Choroid plexus epithelial cell (primary cell): ENCODE measurements around the gene PAX5.

Experiments used
- DNase-seq: peaks from one replicate; pipeline ENCODE4 v3.0.0-alpha.2; 2010; ENCODE audit warnings: low read depth
- H3K4me3 ChIP-seq: 2 replicates; pipeline ENCODE4 v1.5.1; 2011; ENCODE audit warnings: low read depth, mild to moderate bottlenecking, control low read depth, low read length, moderate library complexity
- CTCF ChIP-seq: conservative IDR thresholded peaks from 2 replicates; pipeline ENCODE4 v1.5.1; 2011; ENCODE audit warnings: low read depth, mild to moderate bottlenecking, control low read depth, inconsistent platforms, low read length, moderate library complexity

Gene PAX5

GRCh38 chr9:36945999-36946398, 88.1 kb downstream of the PAX5 start:
- no peak for DNase-seq
- TF ChIP-seq CTCF: no peak
- no peak overlapping the region for H3K4me3 ChIP-seq

- no peak for TF ChIP-seq CTCF
- no peak for DNase-seq
- H3K4me3 ChIP-seq: no peak overlapping the region
Observed at GRCh38 chr9:36942891-36943290, 91.2 kb downstream of the PAX5 start.

- no peak for DNase-seq
- H3K4me3 ChIP-seq: no peak overlapping the region
- no peak for TF ChIP-seq CTCF
Observed at GRCh38 chr9:36941441-36941840, 92.6 kb downstream of the PAX5 start.

- no peak for DNase-seq
- no peak for TF ChIP-seq CTCF
Observed at GRCh38 chr9:36940881-36941280, 93.2 kb downstream of the PAX5 start.

GRCh38 chr9:36940500-36940853, 93.6 kb downstream of the PAX5 start:
- no peak for TF ChIP-seq CTCF
- no peak for DNase-seq
- no peak overlapping the region for H3K4me3 ChIP-seq

More at GRCh38 chr9:36940881-36941280, 93.2 kb downstream of the PAX5 start:
- no peak overlapping the region for H3K4me3 ChIP-seq

GRCh38 chr9:36939655-36940499, 94.2 kb downstream of the PAX5 start:
- no peak for TF ChIP-seq CTCF
- DNase-seq: no peak

GRCh38 chr9:36939214-36939613, 94.9 kb downstream of the PAX5 start:
- DNase-seq: no peak
- H3K4me3 ChIP-seq: no peak overlapping the region
- TF ChIP-seq CTCF: no peak

More at GRCh38 chr9:36939655-36940499, 94.2 kb downstream of the PAX5 start:
- no peak overlapping the region for H3K4me3 ChIP-seq
